ENCODE data around the gene CHFR.
"Not testable (repeated sequence)": the region's sequence is repeated elsewhere in the genome, so short reads cannot be mapped to it uniquely, and the experiment has no call there.

CHFR gene

DNA sequence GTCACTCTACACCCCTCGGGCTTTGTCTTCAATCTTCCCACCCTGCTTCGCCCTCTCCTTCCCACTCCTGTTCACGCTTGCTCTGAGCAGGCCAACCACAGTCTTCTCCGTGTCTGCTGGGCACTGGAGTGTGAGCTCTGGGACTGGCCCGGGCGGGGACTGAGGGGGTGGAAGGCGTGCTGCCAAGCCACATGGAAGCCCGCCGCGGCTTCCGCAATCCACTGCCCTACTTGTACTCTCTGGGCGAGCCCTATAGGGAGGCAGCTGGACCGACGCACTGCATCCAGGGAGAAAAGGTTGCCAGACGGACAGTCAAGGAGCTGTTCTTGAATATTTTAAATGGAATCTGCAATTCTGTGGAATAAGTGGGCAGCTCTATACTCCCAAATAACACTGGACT is 83.5 kb downstream of the CHFR start:
- no peak overlapping the region for H3K27ac ChIP-seq
- no peak for TF ChIP-seq ZFX (IDR thresholded peaks at IDR 0.05)
- TF ChIP-seq, protein P1, sequence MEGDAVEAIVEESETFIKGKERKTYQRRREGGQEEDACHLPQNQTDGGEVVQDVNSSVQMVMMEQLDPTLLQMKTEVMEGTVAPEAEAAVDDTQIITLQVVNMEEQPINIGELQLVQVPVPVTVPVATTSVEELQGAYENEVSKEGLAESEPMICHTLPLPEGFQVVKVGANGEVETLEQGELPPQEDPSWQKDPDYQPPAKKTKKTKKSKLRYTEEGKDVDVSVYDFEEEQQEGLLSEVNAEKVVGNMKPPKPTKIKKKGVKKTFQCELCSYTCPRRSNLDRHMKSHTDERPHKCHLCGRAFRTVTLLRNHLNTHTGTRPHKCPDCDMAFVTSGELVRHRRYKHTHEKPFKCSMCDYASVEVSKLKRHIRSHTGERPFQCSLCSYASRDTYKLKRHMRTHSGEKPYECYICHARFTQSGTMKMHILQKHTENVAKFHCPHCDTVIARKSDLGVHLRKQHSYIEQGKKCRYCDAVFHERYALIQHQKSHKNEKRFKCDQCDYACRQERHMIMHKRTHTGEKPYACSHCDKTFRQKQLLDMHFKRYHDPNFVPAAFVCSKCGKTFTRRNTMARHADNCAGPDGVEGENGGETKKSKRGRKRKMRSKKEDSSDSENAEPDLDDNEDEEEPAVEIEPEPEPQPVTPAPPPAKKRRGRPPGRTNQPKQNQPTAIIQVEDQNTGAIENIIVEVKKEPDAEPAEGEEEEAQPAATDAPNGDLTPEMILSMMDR (conservative IDR thresholded peaks at IDR 0.05): no peak

DNA sequence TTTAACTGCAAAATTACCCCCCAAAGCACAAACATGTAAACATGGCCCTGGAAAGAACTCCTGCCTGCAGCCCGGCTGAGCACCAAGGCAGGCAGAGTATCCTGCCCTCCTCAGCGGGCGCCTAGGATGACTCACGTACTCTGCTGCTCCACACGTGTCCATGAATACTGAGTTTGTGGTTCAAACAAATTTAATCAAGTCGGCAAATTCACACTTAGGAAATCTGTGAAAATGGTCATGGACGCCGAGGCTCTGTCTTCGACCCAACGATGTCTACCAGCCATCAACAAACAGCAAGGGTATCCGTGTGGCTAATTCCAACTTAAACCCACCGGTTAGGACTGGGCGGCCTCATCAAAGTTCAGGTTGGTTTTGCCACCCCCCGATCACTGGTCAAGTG is 84.3 kb downstream of the CHFR start:
- H3K27ac ChIP-seq: no peak overlapping the region
- TF ChIP-seq, protein P1 (conservative IDR thresholded peaks at IDR 0.05): no peak

DNA sequence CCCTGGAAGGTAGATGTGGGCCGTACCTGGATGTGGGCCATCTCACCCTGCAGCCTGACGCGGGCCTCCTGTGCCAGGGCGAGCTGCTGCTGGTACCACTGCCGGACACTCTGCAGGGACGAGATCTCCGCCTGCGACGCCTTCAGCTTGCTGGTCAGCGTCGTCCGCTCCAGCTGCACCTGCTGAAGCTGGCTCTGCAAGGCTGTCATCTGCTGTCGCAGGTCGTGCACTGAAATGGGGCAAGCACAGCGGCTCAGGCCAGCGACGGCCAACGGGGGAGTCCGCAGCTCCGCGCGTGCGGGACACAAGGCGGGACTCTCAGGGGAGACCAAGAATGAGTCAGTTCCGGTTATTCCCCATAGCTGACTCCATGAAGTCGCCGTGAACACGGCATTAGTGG is 85.7 kb downstream of the CHFR start:
- H3K27ac ChIP-seq: no peak overlapping the region
- no peak for TF ChIP-seq ZFX (IDR thresholded peaks at IDR 0.05)
- TF ChIP-seq, protein P1 (conservative IDR thresholded peaks at IDR 0.05): no peak

DNA sequence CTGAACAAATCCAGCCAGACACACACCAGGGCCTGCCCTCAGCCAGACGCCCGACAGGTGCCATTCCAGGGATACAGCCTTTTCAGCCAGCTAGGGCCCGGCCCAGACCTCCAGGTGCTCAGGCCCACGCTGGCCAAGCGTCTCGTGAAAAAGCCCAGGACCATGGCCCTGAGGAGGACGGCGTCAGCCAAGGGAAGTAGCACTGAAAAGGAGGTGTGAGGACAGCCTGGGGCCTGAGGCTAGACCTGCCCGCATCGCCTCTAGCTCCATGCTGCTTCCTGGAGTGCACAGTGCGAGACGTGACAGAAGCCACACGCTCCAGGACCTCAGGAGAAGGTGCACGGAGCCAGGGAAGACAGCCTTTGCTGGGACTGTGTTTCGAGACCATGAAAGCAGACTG is 88.6 kb downstream of the CHFR start:
- no peak for TF ChIP-seq ZFX (IDR thresholded peaks at IDR 0.05)
- TF ChIP-seq, protein P1 (conservative IDR thresholded peaks at IDR 0.05): no peak
- H3K27ac ChIP-seq: no peak overlapping the region

DNA sequence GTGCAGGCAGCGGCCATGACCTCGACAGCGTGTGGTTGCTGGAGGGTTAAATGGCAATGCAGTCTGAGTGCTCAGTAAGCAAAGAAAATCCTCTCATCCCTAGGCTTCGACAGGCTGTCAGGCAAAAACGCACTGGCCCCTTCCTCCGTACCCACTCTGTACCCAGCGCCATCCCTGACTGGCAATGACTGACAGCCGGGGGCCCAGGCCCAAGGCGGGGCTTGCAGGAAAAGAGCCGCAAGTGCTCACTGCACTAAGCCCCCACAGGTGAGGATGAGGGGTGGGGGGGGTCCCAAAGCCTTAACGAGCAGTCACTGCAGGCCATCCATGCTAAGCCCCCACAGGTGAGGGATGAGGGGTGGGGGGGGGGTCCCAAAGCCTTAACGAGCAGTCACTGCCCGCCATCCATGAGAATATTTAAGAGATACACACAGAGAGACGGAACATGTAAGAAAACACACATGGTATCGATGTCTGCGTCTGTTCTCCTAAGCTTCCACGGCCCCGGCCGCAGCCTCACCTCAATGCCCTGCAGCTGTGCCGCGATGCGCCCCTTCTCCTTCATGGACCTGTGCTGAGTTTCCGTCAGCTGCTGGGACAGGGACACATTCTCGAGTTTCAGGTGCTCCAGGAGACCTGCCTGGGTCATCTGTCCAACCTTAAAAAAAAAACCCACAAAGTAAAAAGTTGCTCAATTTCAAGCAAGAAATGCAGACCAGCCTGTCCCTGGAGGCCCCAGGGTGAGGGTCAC is 89.4 kb downstream of the CHFR start:
- TF ChIP-seq, protein P1 (conservative IDR thresholded peaks at IDR 0.05): no peak
- no peak for TF ChIP-seq ZFX (IDR thresholded peaks at IDR 0.05)
- no peak overlapping the region for H3K27ac ChIP-seq

DNA sequence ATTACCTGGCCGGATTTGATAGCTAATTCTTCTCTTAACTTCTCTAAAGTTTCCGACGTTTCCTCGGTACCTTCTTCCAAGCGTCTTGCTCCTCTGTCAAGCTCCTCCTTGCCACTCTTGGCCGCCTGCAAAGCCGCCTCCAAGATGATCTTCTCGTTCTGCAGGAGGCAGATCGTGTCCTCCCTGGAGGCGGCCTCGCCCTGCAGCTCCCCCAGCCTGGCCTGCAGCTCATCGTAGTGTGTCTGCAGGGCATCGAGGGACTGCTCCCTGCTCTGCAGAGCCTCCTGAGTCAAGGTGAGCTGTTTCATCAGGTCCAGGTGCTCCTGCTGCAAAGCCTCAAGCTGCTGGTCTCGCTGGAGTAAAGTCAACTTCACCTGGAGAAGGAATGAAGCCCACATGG is 91.6 kb downstream of the CHFR start:
- no peak overlapping the region for H3K27ac ChIP-seq
- no peak for TF ChIP-seq ZFX (IDR thresholded peaks at IDR 0.05)
- TF ChIP-seq, protein P1 (conservative IDR thresholded peaks at IDR 0.05): no peak

DNA sequence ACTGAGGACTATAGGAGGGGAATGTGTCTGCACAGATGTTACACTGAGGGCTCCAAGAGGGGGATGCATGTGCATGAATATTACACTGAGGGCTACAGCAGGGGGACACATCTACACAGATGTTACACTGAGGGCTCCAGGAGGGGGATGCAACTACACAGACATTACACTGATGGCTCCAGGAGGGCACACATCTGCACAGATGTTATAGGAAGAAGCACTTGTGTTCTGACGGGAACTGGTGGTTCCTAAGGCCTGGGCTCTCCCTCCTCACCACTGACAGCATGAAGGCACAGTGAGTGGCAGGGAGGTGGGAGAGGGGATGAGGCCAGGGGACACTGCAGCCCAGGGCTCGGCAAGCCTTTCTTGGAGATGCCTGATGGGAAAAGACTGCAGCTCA is 95.5 kb downstream of the CHFR start:
- not testable (repeated sequence) for H3K27ac ChIP-seq

DNA sequence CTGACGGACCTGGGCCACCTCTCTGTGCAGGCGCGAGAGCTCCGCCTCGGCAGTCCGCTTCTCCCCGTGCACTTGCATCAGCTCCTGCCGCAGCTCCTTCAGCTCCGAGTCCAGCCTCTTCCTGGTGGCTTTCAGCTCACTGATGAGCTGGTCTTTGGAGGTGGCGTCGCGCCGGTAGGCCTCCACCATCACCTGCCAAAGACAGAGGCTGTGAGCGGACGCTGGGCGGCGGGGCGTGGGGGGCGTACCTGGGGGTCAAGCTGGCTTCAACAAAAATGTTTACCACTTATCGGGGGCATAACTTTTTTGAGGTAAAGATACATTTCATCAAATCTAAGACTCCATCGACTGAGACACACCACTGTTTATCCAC is 98.3 kb downstream of the CHFR start:
- no peak overlapping the region for H3K27ac ChIP-seq
- TF ChIP-seq ZFX (IDR thresholded peaks at IDR 0.05): no peak
- TF ChIP-seq, protein P1 (conservative IDR thresholded peaks at IDR 0.05): no peak

Data from C4-2B (cell line).